Stomach (tissue), 9 donors: ENCODE results near the gene SGCB. TPM values are rescaled to one million over a fixed set of nuclear protein-coding genes. Genes with fewer than 3 reads are reported as not detected.

Experiments used
- DNase-seq, 2 donors: peaks; one replicate each; pipeline versions ENCODE4 v3.0.0 to v3.0.0-alpha.2; 2013 to 2019
- H3K27ac ChIP-seq, 5 donors: fragments of 200-600 bp in 4 of 5; sonication (generic) in 4 of 5; one replicate each; pipeline ENCODE4 v1.5.1; 2013 to 2019; ENCODE audit warnings: mild to moderate bottlenecking in 1 of 5, moderate library complexity in 1 of 5
- H3K27me3 ChIP-seq, 3 donors: fragments of 200-600 bp; sonication (generic); one replicate each; pipeline ENCODE4 v1.5.1; 2017 to 2019; ENCODE audit warnings: mixed run types in 1 of 3
- H3K36me3 ChIP-seq, 4 donors: fragments of 200-600 bp; sonication (generic); 1 replicate in 3 of 4; 2 replicates in 1 of 4; pipeline ENCODE4 v1.5.1; 2016 to 2019
- H3K4me1 ChIP-seq, 4 donors: fragments of 200-600 bp; sonication (generic); one replicate each; pipeline ENCODE4 v1.5.1; 2016 to 2019
- H3K4me3 ChIP-seq, 4 donors: fragments of 200-600 bp; sonication (generic) in 3 of 4; one replicate each; pipeline ENCODE4 v1.5.1; 2016 to 2019; ENCODE audit warnings: mild to moderate bottlenecking in 1 of 4
- H3K9me3 ChIP-seq, 4 donors: fragments of 200-600 bp; sonication (generic); one replicate each; pipeline ENCODE4 v1.5.1; 2016 to 2019
- EP300 ChIP-seq: sonication (generic); formaldehyde crosslinking; IDR thresholded peaks from one replicate; pipeline ENCODE4 v1.6.1; 2017; ENCODE audit warnings: antibody characterized with exemption
- POLR2A ChIP-seq, 4 donors: fragments of 450-650 bp; IDR thresholded peaks; one replicate each; pipeline ENCODE4 v1.6.1; 2016; ENCODE audit warnings: antibody characterized with exemption in 4 of 4, control low read depth in 2 of 4, mild to moderate bottlenecking in 1 of 4, moderate library complexity in 1 of 4
- POLR2AphosphoS5 ChIP-seq, 3 donors: sonication (generic); formaldehyde crosslinking; IDR thresholded peaks; one replicate each; pipeline ENCODE4 v1.6.1; 2016; ENCODE audit warnings: antibody characterized with exemption in 3 of 3
- WGBS, 5 donors: extraction: QIAGEN DNeasy Blood & Tissue Kit in 3 of 5; methylation state at CpG; one replicate each; pipeline versions ENCODE4 v1.1.5 to v1.1.7; 2013 to 2018; 5-methylcytosine and 5-hydroxymethylcytosine counted together
- intact Hi-C: fragments of 100-400 bp; cut with DNase I; formaldehyde crosslinking; loops from one replicate; pipeline ENCODE4 v1.15.1; 2023; ENCODE audit warnings: low total_unique reads
- polyA plus RNA-seq, 3 donors: library from polyadenylated mRNA; stranded (reverse); fragments of 200-250 nt; gene quantifications; one replicate each; pipeline ENCODE4 v1.2.3, GENCODE V29; 2013
- total RNA-seq, 5 donors: library from RNA; depleted of rRNA; stranded (reverse); fragments of >200 nt; gene quantifications; one replicate each; pipeline versions ENCODE4 v1.1.0 to v1.2.3, GENCODE V29; 2014 to 2016
- TF ChIP-seq, protein P1 (sequence below), 7 experiments: fragments of 450-650 bp in 4 of 7; fragments of 200-600 bp in 3 of 7; sonication (generic) in 3 of 7; IDR thresholded peaks; one replicate each; pipeline ENCODE4 v1.5.1; 2016 to 2019; ENCODE audit warnings: antibody characterized with exemption in 7 of 7, control low read depth in 2 of 7, mild to moderate bottlenecking in 1 of 7
- donor health status: healthy with polysubstance abuse.
- donor health status: Bipolar disorder and iron deficiency.
- donor health status: healthy.

Gene SGCB
- total and polyA plus RNA-seq, 8 donors, result 2.9 to 34.3 (median 9.5) TPM

DNA sequence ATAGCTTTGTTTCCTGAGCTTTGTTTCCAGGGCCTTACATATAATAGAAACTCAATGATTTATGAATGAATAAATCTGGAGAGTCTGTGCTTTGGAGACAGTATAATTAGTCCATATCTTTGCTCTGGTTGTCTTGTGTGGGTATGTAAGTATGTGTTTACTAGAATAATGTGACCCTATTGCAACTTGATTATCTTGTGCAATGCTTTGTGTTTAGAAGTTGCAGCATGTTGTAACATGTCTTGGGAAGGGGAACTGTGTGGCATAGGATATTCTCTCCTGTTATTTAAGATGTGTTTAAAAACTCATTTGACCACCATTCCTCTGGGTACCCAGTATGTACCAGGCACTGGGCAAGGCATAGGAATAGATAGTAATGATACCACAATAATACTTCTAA is 19.1 kb upstream of the SGCB start:
- intact Hi-C loops, result no loop called here
- Histone ChIP-seq H3K27me3 (peaks cover 0 to 12% (median 0%) of the 10 kb centered on the region in 3 donors), H3K4me3 (no peak overlapping the region)

GRCh38 chr4:52054254-52054653 is 16.2 kb upstream of the SGCB start:
- Histone ChIP-seq H3K36me3 (no peaks in the 10 kb centered on the region), H3K4me1 (peaks cover 0 to 34% (median 33%) of the 10 kb centered on the region in 4 donors), H3K4me3 (no peak overlapping the region), H3K27me3 (peaks cover 0 to 37% (median 9%) of the 10 kb centered on the region in 3 donors), H3K27ac (no peak overlapping the region), H3K9me3 (no peaks in the 10 kb centered on the region)
- no peak for TF ChIP-seq POLR2AphosphoS5 (IDR thresholded peaks at IDR 0.05)
- DNase-seq, result no peak
- WGBS, 5 donors, result 91 to 99% (median 92%) methylated on average over 3 of the region's 3 CpGs
- intact Hi-C loops, result no loop called here

More for the DNA sequence above, 19.1 kb upstream of the SGCB start:
- DNase-seq, result no peak
- Histone ChIP-seq H3K36me3 (no peaks in the 10 kb centered on the region), H3K4me1 (peaks cover 0 to 26% (median 23%) of the 10 kb centered on the region in 4 donors), H3K27ac (no peak overlapping the region), H3K9me3 (no peaks in the 10 kb centered on the region)
- TF ChIP-seq POLR2AphosphoS5 (IDR thresholded peaks at IDR 0.05), result no peak

DNA sequence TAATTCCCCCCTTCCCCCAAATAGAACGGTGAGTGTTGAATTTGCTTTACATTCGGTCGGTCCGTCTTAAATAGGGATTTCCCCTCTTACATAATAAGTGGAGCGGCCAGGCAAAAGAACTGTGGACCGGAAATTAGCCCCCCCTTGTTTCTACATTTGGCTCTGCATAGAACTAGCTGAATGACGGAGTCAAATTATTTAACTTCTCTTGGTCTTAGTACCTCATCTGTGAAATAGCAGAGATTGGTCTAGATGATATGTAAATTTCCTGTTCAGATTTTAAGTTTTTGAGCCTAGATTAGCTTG is 14.3 kb upstream of the SGCB start:
- Histone ChIP-seq H3K4me3 (peak overlapping the region; percentile 57 to 74 (median 62)), H3K36me3 (no peaks in the 10 kb centered on the region), H3K27me3 (peaks cover 0 to 49% (median 9%) of the 10 kb centered on the region in 3 donors), H3K4me1 (peaks cover 0 to 24% (median 23%) of the 10 kb centered on the region in 4 donors), H3K27ac (peak overlapping the region in 4 of 5 donors; percentile 62 to 80 (median 73)), H3K9me3 (no peaks in the 10 kb centered on the region)
- DNase-seq, result peak in 1 of 2 donors; percentile 21
- WGBS, 5 donors, result 13 to 26% (median 19%) methylated on average over 7 of the region's 7 CpGs
- intact Hi-C loops, result no loop called here
- TF ChIP-seq POLR2AphosphoS5 (IDR thresholded peaks at IDR 0.05) (no peak), EP300 (no peak), POLR2A (IDR thresholded peaks at IDR 0.05) (no peak)
- TF ChIP-seq, protein P1, sequence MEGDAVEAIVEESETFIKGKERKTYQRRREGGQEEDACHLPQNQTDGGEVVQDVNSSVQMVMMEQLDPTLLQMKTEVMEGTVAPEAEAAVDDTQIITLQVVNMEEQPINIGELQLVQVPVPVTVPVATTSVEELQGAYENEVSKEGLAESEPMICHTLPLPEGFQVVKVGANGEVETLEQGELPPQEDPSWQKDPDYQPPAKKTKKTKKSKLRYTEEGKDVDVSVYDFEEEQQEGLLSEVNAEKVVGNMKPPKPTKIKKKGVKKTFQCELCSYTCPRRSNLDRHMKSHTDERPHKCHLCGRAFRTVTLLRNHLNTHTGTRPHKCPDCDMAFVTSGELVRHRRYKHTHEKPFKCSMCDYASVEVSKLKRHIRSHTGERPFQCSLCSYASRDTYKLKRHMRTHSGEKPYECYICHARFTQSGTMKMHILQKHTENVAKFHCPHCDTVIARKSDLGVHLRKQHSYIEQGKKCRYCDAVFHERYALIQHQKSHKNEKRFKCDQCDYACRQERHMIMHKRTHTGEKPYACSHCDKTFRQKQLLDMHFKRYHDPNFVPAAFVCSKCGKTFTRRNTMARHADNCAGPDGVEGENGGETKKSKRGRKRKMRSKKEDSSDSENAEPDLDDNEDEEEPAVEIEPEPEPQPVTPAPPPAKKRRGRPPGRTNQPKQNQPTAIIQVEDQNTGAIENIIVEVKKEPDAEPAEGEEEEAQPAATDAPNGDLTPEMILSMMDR (IDR thresholded peaks at IDR 0.05), result no peak

DNA sequence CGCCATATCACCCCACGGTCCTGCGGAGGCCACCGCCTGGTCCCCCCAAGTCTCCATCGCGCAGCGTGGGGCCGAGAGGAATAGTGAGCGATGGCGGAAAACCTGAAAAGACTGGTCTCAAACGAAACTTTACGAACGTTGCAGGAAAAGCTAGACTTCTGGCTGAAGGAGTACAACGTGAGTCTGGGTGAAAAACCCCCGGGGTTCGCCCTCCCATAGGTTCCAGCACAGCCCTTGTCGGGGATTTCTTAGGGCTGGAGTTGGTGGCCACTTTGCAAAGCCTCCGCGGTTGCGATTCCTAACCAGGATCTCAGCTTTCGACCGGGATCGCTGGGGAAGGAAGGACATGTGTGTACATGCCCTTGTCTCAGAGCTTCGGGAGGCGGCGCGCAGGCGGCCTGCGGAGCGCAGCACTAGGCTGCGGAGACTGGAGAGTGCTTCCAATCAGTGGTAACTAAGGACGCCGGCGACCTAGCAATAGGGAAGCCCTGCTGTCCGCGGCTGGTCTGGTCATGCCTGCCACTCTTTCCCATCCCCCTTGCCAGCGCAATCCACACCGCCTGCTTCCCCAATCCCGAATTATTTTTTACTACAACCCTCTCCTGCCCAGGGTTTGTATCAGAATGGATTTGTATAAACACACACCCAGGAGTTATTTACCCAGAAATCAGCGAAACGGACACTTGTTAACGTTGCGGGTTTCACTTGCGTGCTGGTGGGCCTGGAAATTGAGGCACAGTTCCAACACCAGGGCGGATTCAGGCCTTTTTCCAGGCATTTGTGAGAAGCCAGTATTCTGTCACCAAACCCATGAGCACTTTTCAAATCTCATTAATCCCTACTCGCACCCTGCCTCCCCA is 13.7 kb upstream of the SGCB start:
- TF ChIP-seq, protein P1 (IDR thresholded peaks at IDR 0.05), result no peak
- peak in 2 of 3 donors; percentile 46 to 63 for TF ChIP-seq POLR2AphosphoS5 (IDR thresholded peaks at IDR 0.05)
- intact Hi-C loops, result no loop called here
- Histone ChIP-seq H3K27me3 (peaks cover 0 to 49% (median 9%) of the 10 kb centered on the region in 3 donors), H3K4me3 (peak overlapping the region; percentile 57 to 74 (median 62)), H3K36me3 (no peaks in the 10 kb centered on the region), H3K9me3 (no peaks in the 10 kb centered on the region), H3K4me1 (peaks cover 0 to 24% (median 23%) of the 10 kb centered on the region in 4 donors), H3K27ac (peak overlapping the region; percentile 62 to 80 (median 72))
- peak; percentile 82 to 87 for DNase-seq
- 3 to 7% (median 5%) methylated on average over 41 to 46 of the region's 46 CpGs for WGBS, 5 donors

GRCh38 chr4:52051213-52051614 is 13.1 kb upstream of the SGCB start, which contains the start of gene SPATA18:
SPATA18 (plus strand) TSS chr4:52051304; CDS start chr4:52051705, 401 bp downstream.
- Histone ChIP-seq H3K9me3 (no peaks in the 10 kb centered on the region), H3K36me3 (no peaks in the 10 kb centered on the region), H3K27ac (peak within 1 kb of the TSS; percentile 62 to 80 (median 72)), H3K4me3 (peak within 1 kb of the TSS; percentile 57 to 74 (median 62)), H3K4me1 (peaks cover 0 to 24% (median 23%) of the 10 kb centered on the region in 4 donors), H3K27me3 (peaks cover 0 to 49% (median 9%) of the 10 kb centered on the region in 3 donors)
- intact Hi-C loops, result no loop called here
- WGBS, 5 donors, result 0 to 2% (median 1%) methylated on average over 13 to 44 of the region's 44 CpGs
- peak; percentile 60 to 70 for DNase-seq
- TF ChIP-seq, protein P1 (IDR thresholded peaks at IDR 0.05), result no peak
- TF ChIP-seq POLR2A (IDR thresholded peaks at IDR 0.05) (no peak), EP300 (no peak), POLR2AphosphoS5 (IDR thresholded peaks at IDR 0.05) (no peak)
